Measurements from ENCODE around the gene GTF2A1.
A peak's percentile ranks its signal among the peaks of the same experiment; 100 is the strongest.
"Not testable (repeated sequence)": the region's sequence is repeated elsewhere in the genome, so short reads cannot be mapped to it uniquely, and the experiment has no call there.

Gene GTF2A1

DNA sequence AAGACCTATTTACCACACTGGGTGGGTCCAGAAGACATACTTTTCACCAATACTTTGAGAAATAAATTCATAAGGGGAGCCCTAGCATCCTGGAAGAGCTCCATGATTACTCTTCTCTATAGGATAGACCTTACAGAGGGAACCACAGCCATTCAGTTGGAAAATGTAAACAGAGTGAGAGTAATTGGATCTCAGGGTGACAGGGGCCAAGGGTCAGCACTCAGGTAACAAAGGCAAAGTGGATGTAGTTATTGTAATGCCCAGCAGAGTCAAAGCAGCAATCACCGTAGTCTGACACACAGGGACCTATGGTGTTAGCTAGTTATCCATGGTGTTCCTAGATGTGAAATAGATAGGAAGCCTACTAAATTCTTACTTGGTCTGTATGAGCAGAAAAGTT lies 10.8 kb upstream of the GTF2A1 start:
- DNase-seq (ENCODE audit: low read depth in 2 of 2), result no peak

DNA sequence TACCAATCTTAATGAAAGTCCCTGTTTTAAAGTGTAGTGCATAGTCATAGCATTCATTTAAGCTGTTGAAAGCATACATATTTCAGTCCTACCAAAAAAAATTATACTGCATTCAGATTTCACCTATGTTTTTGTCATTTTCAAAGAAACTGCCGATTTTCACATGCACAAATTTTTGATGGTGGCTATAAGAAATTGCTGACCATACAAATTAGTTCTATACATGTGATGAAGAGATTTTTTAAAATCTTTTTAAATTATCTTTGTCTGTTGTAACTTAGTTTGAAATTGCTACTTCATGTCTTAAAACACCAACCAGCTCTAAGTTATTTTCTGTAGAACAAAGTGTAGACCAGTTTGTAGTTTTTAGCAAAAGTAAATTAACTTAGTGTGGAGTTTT lies 3.5 kb upstream of the GTF2A1 start:
- DNase-seq (ENCODE audit: low read depth in 2 of 2), result no peak

GRCh38 chr14:81223788-81224187 lies 3.0 kb upstream of the GTF2A1 start:
- not testable (repeated sequence) for DNase-seq (ENCODE audit: low read depth in 2 of 2)

DNA sequence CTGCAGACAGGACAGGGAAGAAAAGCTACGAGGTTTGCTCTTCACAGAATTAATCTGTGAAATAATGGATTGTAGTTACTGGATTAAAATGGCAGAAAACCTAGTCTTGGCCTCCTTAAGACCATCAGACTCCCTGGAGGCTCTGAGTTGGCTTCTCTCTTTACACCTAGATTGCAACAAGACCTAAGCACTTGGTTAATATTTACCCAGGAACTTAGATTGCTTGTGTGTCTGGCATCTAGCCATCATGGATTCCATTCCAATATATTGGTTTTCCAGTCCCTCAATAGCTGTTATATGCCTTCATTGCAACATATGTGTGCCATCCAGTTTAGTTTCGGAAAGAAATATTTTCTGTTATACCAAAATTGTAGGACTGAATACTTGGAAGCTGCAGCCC lies 1.9 kb upstream of the GTF2A1 start:
- DNase-seq (ENCODE audit: low read depth in 2 of 2), result no peak

- no peak for DNase-seq (ENCODE audit: low read depth in 2 of 2)
These were observed 1.4 kb upstream of the GTF2A1 start for GRCh38 chr14:81222126-81222525.

DNA sequence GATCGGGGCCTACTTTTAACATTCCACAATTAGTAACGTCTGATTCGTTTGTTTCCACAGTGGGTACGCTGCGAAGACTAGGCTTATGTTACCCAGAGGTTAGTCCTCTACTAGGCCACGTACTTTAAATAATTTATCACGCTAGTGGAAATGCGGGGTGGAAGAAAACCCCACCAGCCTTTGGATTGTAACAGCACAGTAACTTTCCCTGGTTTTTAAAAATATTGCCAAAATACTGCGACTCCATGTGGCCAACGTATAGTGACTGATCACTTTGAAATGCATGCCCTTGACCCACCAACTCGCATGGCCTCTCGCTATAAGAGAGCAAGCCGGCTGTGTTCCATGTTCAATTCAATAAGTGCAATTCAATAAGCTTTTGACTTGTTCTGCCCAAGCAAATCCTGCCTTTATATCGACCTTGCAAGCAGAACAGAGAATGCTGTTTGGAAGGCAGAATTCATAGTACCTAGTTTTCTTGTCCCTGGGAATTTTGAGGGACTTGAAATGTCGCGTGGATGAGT lies 882 bp upstream of the GTF2A1 start:
- no peak for DNase-seq (ENCODE audit: low read depth in 2 of 2)

DNA sequence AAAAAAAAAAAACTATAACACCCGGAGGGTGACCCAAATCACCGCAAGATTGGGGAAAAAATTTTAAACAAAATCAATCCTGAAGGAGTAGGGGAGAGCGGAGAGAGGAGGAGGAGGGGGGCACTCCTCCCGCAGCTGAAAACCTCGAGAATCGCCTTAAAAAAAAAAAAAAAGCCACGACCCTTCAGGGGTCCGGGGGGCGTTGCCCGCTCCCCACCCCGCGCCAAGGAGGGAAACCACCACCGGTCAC lies 254 bp downstream of the GTF2A1 start:
- no peak for DNase-seq (ENCODE audit: low read depth in 2 of 2)

DNA sequence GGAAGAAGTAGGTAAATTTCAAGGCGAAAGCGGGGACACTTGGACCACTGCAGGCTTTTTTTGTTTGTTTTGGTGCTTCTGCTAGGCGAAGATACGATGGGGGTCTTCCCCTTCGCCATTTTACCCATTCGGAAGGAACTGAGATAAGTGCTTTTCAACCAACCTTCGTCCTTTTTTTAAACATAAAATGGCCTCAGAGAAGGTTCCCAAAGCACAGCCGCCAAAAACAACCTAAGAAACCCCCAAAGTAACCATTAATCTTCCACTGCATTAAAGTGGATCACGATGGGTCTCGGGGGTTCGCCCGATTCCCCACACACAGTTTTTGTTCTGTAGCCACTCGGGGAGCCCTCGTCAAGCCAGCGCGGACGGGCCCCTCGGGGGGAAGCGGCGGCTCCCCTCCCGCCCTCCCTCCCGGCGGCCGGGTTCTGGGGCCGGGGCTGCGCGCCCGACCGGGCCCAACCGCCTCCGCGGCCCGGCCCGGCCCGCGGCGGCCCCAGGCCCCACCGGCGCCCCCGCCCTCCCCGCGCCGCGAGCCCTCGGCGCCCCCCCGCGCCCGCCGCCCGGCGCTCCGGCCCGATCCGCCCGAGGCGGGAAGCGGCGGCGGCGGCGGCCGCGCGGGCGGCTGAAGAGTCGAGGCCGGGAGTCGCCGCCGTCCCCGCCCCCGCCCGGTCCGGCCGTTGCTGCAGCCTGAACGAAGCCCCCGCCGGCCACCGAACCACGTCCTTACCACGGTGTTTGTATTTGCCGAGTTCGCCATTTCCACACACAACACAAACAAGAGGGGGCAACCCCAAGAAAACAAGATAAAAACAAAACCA lies 790 bp downstream of the GTF2A1 start:
- no peak for DNase-seq (ENCODE audit: low read depth in 2 of 2)

GRCh38 chr14:81219210-81219758 lies 1.5 kb downstream of the GTF2A1 start:
- DNase-seq (ENCODE audit: low read depth in 2 of 2), result peak; percentile 72 to 73

DNA sequence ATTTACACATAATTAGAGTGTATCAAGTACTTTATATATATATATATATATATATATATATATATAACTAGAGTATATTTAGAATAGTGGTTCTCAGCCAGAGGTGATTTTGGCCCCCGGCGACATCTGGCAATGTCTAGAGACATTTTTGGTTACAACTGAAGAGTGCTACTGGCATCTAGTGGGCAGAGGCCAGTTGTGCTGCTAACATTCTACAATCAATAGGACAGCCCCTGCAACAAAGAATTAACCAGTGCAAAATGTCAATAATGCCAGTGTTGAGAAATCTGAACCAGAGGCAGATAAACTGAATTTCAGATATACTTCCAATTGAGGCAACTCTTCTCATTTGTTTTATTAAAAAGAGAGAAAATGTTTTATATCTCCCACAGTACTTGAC lies 8.9 kb downstream of the GTF2A1 start:
- DNase-seq (ENCODE audit: low read depth in 2 of 2), result no peak

DNA sequence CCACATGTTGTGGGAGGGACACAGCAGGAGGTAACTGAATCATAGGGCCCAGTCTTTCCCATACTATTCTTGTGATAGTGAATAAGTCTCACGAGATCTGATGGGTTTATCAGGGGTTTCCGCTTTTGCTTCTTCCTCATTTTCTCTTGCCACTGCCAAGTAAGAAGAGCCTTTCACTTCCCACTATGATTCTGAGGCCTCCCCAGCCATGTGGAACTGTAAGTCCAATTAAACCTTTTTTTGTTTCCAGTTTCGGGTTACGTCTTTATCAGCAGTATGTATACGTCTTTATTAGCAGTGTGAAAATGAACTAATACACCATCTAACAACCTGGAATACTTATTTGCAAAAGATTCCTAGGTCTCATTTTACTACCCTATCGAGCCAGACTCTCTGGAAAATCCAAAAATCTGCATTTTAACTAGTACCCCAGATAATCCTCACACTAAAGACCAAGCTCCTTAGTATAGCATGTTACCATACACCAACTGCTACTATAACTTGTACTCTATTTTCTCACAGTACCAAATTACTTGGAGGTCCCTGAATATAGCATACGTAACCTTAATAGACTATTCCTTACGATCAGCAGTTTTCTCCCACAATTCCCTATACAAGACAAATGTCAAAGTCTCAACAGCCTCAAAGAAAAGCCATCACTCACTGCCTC lies 11.5 kb downstream of the GTF2A1 start:
- DNase-seq (ENCODE audit: low read depth in 2 of 2), result no peak

DNA sequence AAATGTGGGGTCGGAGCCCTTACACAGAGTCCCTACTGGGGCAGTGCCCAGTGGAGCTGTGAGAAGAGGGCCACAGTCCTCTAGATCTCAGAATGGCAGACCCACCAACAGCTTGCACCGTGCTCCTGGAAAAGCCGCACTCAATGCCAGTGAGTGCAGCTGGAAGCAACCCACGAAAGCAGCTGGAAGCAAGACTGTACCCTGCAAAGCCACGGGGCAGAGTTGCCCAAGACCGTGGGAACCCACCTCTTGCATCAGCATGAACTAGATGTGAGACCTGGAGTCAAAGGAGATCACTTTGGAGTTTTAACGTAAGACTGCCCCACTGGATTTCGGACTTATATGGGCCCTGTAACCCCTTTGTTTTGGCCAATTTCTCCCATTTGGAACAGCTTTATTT lies 12.3 kb downstream of the GTF2A1 start:
- DNase-seq (ENCODE audit: low read depth in 2 of 2), result no peak

- no peak for DNase-seq (ENCODE audit: low read depth in 2 of 2)
These were observed 14.6 kb downstream of the GTF2A1 start for GRCh38 chr14:81206115-81206514.

DNA sequence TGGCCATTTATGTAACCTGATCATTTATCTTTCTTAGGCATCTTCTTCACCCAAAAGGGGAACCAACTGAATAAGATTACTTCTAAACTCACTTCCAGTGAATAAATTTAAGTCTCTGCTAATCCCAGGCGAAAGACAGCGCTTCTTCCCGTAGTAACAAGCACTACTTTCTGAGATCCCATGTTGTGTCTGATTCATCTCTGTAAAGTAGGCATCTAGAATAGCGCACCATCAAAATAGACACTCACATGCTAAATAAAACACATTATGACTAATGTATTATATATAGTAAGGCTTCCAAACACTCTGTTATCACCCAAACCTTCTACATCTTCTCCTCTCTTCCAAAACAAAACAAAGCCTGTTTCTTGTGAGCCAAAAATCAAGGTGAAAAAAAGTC lies 15.1 kb downstream of the GTF2A1 start:
- no peak for DNase-seq (ENCODE audit: low read depth in 2 of 2)

DNA sequence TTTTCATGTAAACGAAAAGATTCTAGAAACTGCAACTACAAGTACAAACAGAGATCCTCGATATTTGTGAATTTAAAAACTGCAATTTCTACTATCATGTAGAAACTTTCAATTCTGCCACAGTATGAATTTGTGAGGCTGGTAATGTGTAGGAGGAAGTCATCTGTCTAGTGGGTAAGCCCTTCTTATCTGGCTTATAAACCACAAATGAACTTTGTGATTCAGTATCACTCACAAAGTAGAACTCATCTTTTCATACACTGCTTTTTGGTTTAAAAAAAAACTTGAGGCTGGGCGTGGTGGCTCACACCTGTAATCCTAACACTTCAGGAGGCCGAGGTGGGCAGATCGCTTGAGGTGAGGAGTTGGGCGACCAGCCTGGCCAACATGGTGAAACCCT lies 20.7 kb downstream of the GTF2A1 start:
- no peak for DNase-seq (ENCODE audit: low read depth in 2 of 2)

- DNase-seq (ENCODE audit: low read depth in 2 of 2), result no peak
These were observed 21.7 kb downstream of the GTF2A1 start for GRCh38 chr14:81199084-81199483.

- no peak for DNase-seq (ENCODE audit: low read depth in 2 of 2)
These were observed 22.1 kb downstream of the GTF2A1 start for GRCh38 chr14:81198651-81199050.

GRCh38 chr14:81193924-81194633 lies 26.7 kb downstream of the GTF2A1 start:
- peak in 1 of 2 donors; percentile 4 for DNase-seq (ENCODE audit: low read depth in 2 of 2)

GRCh38 chr14:81192594-81192993 lies 28.2 kb downstream of the GTF2A1 start:
- DNase-seq (ENCODE audit: low read depth in 2 of 2), result no peak

GRCh38 chr14:81187832-81188522 lies 32.8 kb downstream of the GTF2A1 start:
- no peak for DNase-seq (ENCODE audit: low read depth in 2 of 2)

GRCh38 chr14:81179631-81180030 lies 41.1 kb downstream of the GTF2A1 start:
- DNase-seq (ENCODE audit: low read depth in 2 of 2), result no peak

- no peak for DNase-seq (ENCODE audit: low read depth in 2 of 2)
These were observed 42.7 kb downstream of the GTF2A1 start for GRCh38 chr14:81178063-81178462.

Data from stimulated activated CD8-positive, alpha-beta memory T cell treated with anti-CD3 and anti-CD28 coated beads, Interleukin-15, amount 100 ng/mL, for 48 hours (primary cell).